ENCODE measurements around the gene IQCE.

IQCE gene

GRCh38 chr7:2614631-2615330 is 56.0 kb downstream of the IQCE start:
- DNase-seq (ENCODE audit: low read depth in 2 of 2), result no peak

GRCh38 chr7:2616387-2617324 is 57.9 kb downstream of the IQCE start:
- no peak for DNase-seq (ENCODE audit: low read depth in 2 of 2)

- no peak for DNase-seq (ENCODE audit: low read depth in 2 of 2)
Measured at GRCh38 chr7:2617325-2617905, 58.6 kb downstream of the IQCE start.

DNA sequence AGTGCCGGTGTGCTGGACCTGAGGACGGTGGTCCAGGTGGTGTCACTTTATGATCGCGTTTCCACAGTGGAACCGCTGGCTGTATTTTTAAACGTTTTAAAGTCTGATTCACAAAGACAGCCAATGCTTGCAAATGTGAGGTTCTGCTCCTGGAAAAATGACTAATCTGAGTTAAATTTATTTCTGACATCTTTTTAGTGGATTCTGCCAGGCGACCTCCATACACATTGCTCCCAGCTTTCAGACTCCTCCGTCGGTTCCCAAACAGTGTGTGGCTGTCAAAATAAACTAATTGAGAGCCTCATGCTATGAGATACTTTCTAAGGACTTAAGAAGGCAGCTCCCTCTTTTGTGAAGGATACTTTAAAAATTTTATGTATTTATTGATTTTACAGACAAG is 60.3 kb downstream of the IQCE start:
- no peak for DNase-seq (ENCODE audit: low read depth in 2 of 2)

GRCh38 chr7:2621061-2621828 is 62.5 kb downstream of the IQCE start:
- DNase-seq (ENCODE audit: low read depth in 2 of 2), result no peak

- DNase-seq (ENCODE audit: low read depth in 2 of 2), result no peak
Measured at GRCh38 chr7:2621948-2622640, 63.3 kb downstream of the IQCE start.

- DNase-seq (ENCODE audit: low read depth in 2 of 2), result no peak
Measured at GRCh38 chr7:2622869-2623697, 64.3 kb downstream of the IQCE start.

DNA sequence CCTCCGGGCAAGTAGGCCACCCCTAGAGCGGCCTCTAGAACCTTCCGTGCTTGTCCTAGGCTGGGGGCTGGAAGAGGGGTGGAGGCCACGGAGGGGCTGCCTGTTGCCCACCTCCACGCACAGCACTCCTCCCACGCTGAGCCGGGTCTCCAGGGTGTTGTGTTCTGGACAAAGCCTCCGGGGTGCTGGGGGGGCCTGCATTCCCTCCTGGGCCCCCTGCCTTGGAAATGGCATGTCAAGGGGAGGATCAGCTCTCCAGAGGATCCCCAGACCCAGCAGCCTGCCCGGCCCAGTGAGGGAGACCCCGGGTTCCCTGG is 64.9 kb downstream of the IQCE start:
- DNase-seq (ENCODE audit: low read depth in 2 of 2), result no peak

DNA sequence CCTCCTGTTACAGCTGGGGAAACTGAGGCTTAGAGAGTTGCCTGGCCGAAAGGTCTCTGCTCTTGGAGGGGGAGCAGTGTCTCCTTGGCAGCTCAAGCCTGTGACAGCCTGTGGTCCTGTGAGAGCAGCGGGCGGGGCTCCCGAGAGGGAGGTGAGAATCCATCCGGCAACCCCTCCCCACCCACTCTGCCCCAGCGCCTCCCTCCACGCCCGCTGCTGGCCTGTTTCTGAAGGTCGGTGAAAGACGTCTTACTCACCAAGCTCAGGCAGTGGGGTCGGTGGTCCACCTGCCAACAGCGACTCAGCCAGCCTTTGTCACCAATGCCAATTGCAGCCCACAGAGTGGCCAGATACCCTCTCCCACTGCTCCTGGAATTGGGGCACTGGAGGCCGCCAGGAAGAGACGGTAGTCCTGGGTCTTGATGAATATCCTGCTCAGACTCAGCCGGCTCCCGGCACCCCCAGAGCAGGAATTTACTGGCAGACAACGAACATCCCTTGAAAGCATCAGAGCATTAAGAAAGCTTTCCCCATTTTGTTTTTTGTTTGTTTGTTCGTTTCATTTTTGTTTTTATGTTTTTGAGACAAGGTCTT is 65.6 kb downstream of the IQCE start:
- no peak for DNase-seq (ENCODE audit: low read depth in 2 of 2)

DNA sequence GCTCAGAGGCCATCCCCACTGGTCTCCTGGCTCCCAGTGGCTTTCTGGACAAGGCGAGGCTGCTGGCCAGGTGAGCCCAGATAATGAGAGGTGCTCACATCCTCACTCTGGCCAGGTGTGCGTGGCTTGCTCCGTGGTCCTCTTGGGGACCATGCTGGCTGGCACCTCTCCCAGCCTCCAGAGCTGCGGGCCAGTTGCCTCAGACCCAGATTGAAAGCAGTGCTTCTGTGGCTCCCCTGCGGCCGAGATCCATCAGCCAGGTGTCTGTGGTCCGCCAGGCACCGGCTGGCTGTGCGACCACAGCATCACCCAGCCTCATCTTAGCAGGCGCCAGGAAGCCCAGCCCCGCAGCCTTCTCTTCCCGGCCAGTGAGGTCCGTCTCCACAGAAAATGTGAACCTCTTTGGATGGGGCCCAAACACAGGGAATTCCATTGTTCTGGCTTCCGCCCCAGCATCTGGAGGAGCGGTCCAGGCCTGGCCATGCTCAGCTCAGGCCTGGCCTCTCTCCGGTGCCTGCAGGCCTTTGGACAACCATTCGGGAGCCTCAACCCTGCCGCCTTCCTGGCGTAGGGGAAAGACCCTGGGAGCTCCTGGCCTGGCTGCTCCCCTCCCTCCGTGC is 67.8 kb downstream of the IQCE start:
- no peak for DNase-seq (ENCODE audit: low read depth in 2 of 2)

DNA sequence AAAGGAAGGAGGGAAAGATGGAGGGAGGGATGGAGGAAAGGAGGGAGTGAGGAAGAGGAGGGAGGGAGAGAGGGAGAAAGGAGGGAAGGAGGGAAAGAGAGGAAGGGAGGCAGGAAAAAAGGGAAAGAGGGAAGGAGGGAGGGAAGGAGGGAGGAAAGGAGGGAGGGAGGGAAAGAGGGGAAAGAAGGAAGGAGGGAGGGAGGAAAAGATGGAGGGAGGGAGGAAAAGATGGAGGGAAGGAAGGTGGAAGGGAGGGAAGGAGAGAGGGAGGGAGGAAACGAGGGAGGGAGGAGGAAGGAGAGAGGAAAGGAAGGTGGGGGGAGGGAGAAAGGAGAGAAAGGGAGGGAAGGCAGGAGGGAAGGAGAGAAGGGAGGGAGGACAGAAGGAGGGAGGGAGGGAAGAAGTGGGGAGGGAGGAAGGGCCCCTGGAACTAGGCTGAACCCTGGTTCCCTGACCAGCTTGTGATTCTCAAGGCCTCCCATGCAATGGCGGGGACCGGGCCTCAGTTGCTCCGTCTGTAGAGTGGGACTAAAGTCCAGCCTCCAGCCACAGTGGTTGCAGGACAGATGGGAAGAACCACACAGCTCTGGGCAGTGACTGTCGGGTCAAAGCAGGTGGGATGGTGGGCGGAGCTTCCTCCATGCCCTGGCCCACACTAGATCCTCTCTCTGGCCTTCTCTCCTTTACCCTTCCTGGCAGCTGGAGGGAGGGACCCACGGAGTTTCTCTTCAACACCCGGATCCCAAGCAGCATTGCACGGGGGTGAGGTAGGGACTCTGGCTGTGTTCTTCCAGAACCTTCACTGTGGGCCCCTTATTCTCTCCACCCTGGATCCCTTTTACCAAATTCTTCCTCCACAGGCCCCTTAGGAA is 68.7 kb downstream of the IQCE start:
- DNase-seq (ENCODE audit: low read depth in 2 of 2), result no peak

DNA sequence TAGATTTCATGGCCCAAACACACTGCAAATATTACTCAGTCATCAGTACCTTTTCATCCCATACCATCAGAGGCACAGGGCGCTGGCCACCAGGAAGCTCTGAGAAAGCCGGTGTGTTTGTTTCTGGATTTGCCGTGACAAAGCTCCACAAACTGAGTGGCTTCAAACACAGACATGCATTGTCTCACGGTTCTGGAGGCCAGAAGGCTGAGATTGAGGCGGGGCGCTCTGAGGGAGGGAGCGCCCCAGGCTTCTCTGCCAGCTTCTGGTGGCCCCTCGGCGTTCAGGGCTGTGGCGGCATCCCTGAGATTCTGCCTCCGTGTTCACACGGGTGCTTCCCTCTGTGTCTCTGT is 69.3 kb downstream of the IQCE start:
- no peak for DNase-seq (ENCODE audit: low read depth in 2 of 2)

DNA sequence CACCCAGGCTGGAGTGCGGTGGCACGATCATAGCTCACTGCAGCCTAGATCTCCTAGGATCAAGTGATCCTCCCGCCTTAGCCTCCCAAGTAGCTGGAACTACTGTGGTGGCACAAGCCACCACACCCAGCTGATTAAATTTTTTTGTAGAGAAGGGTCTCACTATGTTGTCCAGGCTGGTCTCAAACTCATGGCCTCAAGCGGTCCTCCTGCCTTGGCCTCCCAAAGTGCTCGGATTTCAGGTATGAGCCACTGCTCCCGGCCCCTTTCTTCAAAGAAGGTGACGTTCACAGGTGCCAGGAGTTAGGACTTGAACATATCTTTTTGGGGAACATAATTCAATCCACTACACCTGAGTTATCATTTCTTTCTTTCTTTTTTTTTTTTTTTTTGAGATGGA is 70.1 kb downstream of the IQCE start:
- DNase-seq (ENCODE audit: low read depth in 2 of 2), result no peak

DNA sequence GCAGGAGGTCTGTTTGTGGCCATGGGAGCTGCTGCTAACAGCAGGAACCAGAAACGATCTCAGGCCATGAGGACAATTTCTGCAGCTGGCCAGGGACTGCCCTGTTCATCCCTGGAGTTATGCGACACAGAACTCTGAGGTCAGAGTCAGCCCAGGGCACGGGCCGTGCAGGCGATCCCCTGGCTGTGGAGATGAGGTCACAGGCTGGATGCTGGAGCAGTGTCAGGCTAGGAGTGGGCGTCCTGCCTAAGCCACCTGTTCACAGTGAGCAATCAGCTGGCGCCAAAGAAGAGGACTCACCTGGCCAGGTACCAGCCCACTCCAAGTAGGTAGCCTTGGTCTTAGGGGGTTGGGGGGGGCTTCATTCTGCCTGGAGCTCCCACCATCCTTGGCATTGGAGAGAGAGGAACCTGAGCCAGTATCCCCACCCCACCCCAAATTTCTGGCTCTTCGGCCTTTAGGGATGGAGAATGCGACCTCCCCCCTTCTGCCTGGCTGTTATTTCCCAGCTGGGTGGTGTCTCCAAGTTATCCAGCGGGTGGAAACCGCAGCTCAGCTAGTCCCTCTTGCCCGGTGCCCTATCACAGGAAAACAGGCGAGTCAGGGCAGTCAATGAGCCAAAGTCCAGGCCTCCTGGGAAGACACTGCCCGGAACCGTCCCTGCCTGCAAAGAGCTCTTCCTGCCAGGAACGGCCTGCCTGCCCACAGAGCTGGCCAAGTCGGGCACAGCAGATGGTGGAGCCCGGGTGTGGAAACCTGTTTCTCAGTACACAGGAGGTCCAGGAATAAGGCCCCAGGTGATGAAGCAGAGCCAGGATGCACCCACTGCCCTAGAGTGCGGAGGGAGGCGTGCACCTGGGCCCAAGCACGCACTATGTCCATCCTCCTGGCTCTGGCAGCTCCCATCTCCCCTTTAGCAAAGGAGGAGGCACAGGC is 71.2 kb downstream of the IQCE start:
- DNase-seq (ENCODE audit: low read depth in 2 of 2), result no peak

DNA sequence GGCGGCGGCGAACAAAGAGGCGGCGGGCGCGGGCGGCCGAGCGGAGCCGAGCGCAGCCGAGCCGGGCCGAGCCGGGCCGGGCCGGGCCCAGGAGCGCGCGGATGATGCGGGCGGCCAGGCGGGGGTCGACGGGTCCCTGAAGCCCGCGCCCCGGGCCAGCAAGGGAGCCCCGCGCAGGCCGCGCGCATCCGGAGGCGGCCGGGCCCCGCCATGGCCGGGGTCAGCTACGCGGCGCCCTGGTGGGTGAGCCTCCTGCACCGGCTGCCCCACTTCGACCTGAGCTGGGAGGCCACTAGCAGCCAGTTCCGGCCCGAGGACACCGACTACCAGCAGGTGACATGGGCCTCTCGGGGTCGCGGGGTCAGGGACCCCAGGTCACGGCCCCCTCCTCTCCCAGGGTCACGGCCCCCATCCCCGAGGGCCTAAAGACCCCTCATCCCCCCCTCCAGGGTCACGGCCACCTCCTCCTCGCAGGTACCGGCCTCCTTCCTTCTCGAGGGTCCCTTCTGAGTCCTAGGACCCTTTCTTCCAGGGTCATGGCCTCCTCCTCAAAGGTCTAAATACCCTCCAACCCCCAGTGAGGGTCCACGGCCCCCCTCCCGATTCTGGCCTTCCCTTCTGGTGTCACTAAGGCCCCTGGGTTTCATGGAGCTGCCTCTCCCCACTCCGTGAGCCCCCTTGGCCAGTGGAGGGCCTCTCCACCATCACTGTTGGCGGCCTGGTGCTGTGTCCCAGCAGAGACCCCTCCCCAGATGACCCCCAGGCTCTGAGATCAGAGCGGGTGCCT is 73.4 kb downstream of the IQCE start, which contains the start of gene TTYH3:
TSS of gene TTYH3 (plus strand) at position 41 of the 787 bp plus-strand sequence. CDS start at position 211, 170 bp downstream.
- no peak for DNase-seq (ENCODE audit: low read depth in 2 of 2)

GRCh38 chr7:2632733-2633537 is 74.2 kb downstream of the IQCE start:
- DNase-seq (ENCODE audit: low read depth in 2 of 2), result no peak
